OCI-M2 (cell line): ENCODE data around the gene ENDOU.

Source experiments
- DNase-seq: peaks from one replicate; lab custom pipeline; 2025; ENCODE audit not compliant: unreplicated experiment; lab: John Stamatoyannopoulos, UW

ENDOU gene

GRCh38 chr12:47744005-47744651 lies 18.8 kb upstream of the ENDOU start:
- DNase-seq, result no peak

- no peak for DNase-seq
Observed at GRCh38 chr12:47743311-47743860, 18.1 kb upstream of the ENDOU start.

GRCh38 chr12:47742253-47742825 lies 17.0 kb upstream of the ENDOU start:
- no peak for DNase-seq

GRCh38 chr12:47741340-47741703 lies 16.0 kb upstream of the ENDOU start:
- DNase-seq, result no peak

- no peak for DNase-seq
Observed at GRCh38 chr12:47740606-47741339, 15.5 kb upstream of the ENDOU start.

GRCh38 chr12:47739979-47740378 lies 14.7 kb upstream of the ENDOU start:
- no peak for DNase-seq

- DNase-seq, result no peak
Observed at GRCh38 chr12:47739297-47739696, 14.0 kb upstream of the ENDOU start.

GRCh38 chr12:47737936-47738594 lies 12.8 kb upstream of the ENDOU start:
- DNase-seq, result no peak

GRCh38 chr12:47736877-47737676 lies 11.8 kb upstream of the ENDOU start:
- no peak for DNase-seq

GRCh38 chr12:47736216-47736615 lies 10.9 kb upstream of the ENDOU start:
- DNase-seq, result no peak

- no peak for DNase-seq
Observed at GRCh38 chr12:47735649-47736048, 10.4 kb upstream of the ENDOU start.

GRCh38 chr12:47734725-47735480 lies 9.6 kb upstream of the ENDOU start:
- DNase-seq, result no peak

GRCh38 chr12:47733142-47733541 lies 7.9 kb upstream of the ENDOU start:
- no peak for DNase-seq

GRCh38 chr12:47732504-47732903 lies 7.2 kb upstream of the ENDOU start:
- DNase-seq, result no peak

GRCh38 chr12:47731723-47732122 lies 6.4 kb upstream of the ENDOU start:
- DNase-seq, result no peak

- DNase-seq, result no peak
Observed at GRCh38 chr12:47730341-47730744, 5.1 kb upstream of the ENDOU start.

GRCh38 chr12:47729233-47729632 lies 3.9 kb upstream of the ENDOU start:
- no peak for DNase-seq

- no peak for DNase-seq
Observed at GRCh38 chr12:47725893-47726292, 603 bp upstream of the ENDOU start.

GRCh38 chr12:47722941-47723631 lies 2.2 kb downstream of the ENDOU start:
- DNase-seq, result no peak
